Limb (tissue), 2 donors: ENCODE measurements around the gene LRP1-AS.
"Not testable (repeated sequence)": the region's sequence is repeated elsewhere in the genome, so short reads cannot be mapped to it uniquely, and the experiment has no call there.

ENCODE experiments used
- DNase-seq, 2 donors: peaks; one replicate each; pipeline ENCODE4 v3.0.0-alpha.2; 2016; ENCODE audit errors: extremely low spot score in 2 of 2

LRP1-AS gene

GRCh38 chr12:57123813-57124212 is 23.6 kb downstream of the LRP1-AS start:
- no peak for DNase-seq

- not testable (repeated sequence) for DNase-seq
Measured at GRCh38 chr12:57120718-57121117, 26.7 kb downstream of the LRP1-AS start.

GRCh38 chr12:57119294-57120085 is 27.9 kb downstream of the LRP1-AS start:
- DNase-seq = no peak

GRCh38 chr12:57118711-57119271 is 28.6 kb downstream of the LRP1-AS start:
- no peak for DNase-seq

- DNase-seq = no peak
Measured at GRCh38 chr12:57116580-57117281, 30.7 kb downstream of the LRP1-AS start.

GRCh38 chr12:57112492-57113294 is 34.7 kb downstream of the LRP1-AS start:
- no peak for DNase-seq

GRCh38 chr12:57111031-57111734 is 36.2 kb downstream of the LRP1-AS start, which contains the start of gene STAT6:
Gene STAT6 (minus strand): TSS chr12:57111362. CDS start chr12:57108278, 3,084 bp downstream.
- DNase-seq = peak; percentile 59 to 74

GRCh38 chr12:57110104-57111030 is 37.1 kb downstream of the LRP1-AS start:
- DNase-seq = peak in 1 of 2 donors; percentile 74

GRCh38 chr12:57109207-57110103 is 38.0 kb downstream of the LRP1-AS start:
- DNase-seq = no peak

- DNase-seq = peak in 1 of 2 donors; percentile 4
Measured at GRCh38 chr12:57107456-57108155, 39.8 kb downstream of the LRP1-AS start.

- no peak for DNase-seq
Measured at GRCh38 chr12:57106021-57106708, 41.3 kb downstream of the LRP1-AS start.

GRCh38 chr12:57105011-57105753 is 42.2 kb downstream of the LRP1-AS start:
- DNase-seq = no peak

- no peak for DNase-seq
Measured at GRCh38 chr12:57104292-57104910, 43.0 kb downstream of the LRP1-AS start.

GRCh38 chr12:57103856-57104255 is 43.6 kb downstream of the LRP1-AS start:
- no peak for DNase-seq

GRCh38 chr12:57101892-57102695 is 45.3 kb downstream of the LRP1-AS start:
- no peak for DNase-seq
